Neural cell (in vitro differentiated cells): ENCODE measurements around the gene BFSP1.

Experiments used
- CTCF ChIP-seq: fragments of 450-650 bp; IDR thresholded peaks from 2 replicates; pipeline ENCODE4 v1.5.1; 2014; ENCODE audit warnings: antibody characterized with exemption, mild to moderate bottlenecking, moderate library complexity; ENCODE audit not compliant: poor library complexity, severe bottlenecking
- EZH2 ChIP-seq: fragments of 200-600, 300-800 bp; shearing (Covaris generic), sonication (generic); IDR thresholded peaks from 2 replicates; pipeline ENCODE4 v1.6.1; 2014; ENCODE audit warnings: antibody characterized with exemption, low read length, borderline replicate concordance, mild to moderate bottlenecking; ENCODE audit not compliant: insufficient read depth, poor library complexity, severe bottlenecking
- MXI1 ChIP-seq: fragments of 450-650 bp; conservative IDR thresholded peaks from 2 replicates; pipeline ENCODE4 v1.6.1; 2014; ENCODE audit warnings: antibody characterized with exemption, mild to moderate bottlenecking; ENCODE audit not compliant: poor library complexity, severe bottlenecking
- POLR2AphosphoS5 ChIP-seq: IDR thresholded peaks from 2 replicates; pipeline ENCODE4 v1.6.1; 2012
- REST ChIP-seq: IDR thresholded peaks from 2 replicates; pipeline ENCODE4 v1.6.1; 2012; ENCODE audit warnings: borderline replicate concordance
- SMC3 ChIP-seq: fragments of 450-650 bp; conservative IDR thresholded peaks from 2 replicates; pipeline ENCODE4 v1.6.1; 2014; ENCODE audit warnings: antibody characterized with exemption, mild to moderate bottlenecking, moderate library complexity; ENCODE audit not compliant: poor library complexity

- TF ChIP-seq CTCF (no peak), POLR2AphosphoS5 (no peak), EZH2 (no peak), SMC3 (no peak), MXI1 (no peak), REST (no peak)
These were observed 57.5 kb downstream of the BFSP1 start for GRCh38 chr20:17473659-17474058.
